ENCODE results near the gene CTR9. TPM values are rescaled to one million over a fixed set of nuclear protein-coding genes. Genes with fewer than 3 reads are reported as not detected.

Gene CTR9
- total and polyA plus RNA-seq, 2 experiments from 2014 or later, result 29.0 to 32.7 TPM

DNA sequence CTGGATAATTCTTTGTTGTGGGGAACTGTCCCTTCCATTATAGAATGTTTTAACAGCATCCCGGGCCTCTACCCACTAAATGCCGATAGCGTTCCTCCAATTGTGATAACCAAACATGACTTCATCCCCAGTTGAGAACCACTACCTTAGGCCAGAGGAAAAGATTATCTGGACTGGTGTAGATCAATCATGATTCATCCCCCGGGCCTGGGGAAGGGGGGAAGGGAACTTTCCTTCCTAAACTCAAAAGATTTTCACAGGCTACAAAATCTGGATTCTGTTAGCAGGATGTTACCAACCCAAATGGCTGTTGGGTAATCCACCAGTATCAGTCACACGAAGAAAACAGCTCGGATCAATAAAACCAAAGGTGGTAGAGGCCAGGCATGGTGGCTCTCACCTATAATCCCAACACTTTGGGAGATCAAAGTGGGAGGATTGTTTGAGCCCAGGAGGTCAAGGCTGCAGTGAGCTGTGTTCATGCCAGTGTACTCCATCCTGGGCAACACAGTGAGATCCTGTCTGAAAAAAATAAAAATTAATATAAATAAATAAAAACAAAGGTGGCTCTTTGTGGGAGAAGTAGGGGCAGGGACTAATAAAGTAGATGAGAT, 10.1 kb downstream of the CTR9 start (continued):
- TF ChIP-seq, protein P1, sequence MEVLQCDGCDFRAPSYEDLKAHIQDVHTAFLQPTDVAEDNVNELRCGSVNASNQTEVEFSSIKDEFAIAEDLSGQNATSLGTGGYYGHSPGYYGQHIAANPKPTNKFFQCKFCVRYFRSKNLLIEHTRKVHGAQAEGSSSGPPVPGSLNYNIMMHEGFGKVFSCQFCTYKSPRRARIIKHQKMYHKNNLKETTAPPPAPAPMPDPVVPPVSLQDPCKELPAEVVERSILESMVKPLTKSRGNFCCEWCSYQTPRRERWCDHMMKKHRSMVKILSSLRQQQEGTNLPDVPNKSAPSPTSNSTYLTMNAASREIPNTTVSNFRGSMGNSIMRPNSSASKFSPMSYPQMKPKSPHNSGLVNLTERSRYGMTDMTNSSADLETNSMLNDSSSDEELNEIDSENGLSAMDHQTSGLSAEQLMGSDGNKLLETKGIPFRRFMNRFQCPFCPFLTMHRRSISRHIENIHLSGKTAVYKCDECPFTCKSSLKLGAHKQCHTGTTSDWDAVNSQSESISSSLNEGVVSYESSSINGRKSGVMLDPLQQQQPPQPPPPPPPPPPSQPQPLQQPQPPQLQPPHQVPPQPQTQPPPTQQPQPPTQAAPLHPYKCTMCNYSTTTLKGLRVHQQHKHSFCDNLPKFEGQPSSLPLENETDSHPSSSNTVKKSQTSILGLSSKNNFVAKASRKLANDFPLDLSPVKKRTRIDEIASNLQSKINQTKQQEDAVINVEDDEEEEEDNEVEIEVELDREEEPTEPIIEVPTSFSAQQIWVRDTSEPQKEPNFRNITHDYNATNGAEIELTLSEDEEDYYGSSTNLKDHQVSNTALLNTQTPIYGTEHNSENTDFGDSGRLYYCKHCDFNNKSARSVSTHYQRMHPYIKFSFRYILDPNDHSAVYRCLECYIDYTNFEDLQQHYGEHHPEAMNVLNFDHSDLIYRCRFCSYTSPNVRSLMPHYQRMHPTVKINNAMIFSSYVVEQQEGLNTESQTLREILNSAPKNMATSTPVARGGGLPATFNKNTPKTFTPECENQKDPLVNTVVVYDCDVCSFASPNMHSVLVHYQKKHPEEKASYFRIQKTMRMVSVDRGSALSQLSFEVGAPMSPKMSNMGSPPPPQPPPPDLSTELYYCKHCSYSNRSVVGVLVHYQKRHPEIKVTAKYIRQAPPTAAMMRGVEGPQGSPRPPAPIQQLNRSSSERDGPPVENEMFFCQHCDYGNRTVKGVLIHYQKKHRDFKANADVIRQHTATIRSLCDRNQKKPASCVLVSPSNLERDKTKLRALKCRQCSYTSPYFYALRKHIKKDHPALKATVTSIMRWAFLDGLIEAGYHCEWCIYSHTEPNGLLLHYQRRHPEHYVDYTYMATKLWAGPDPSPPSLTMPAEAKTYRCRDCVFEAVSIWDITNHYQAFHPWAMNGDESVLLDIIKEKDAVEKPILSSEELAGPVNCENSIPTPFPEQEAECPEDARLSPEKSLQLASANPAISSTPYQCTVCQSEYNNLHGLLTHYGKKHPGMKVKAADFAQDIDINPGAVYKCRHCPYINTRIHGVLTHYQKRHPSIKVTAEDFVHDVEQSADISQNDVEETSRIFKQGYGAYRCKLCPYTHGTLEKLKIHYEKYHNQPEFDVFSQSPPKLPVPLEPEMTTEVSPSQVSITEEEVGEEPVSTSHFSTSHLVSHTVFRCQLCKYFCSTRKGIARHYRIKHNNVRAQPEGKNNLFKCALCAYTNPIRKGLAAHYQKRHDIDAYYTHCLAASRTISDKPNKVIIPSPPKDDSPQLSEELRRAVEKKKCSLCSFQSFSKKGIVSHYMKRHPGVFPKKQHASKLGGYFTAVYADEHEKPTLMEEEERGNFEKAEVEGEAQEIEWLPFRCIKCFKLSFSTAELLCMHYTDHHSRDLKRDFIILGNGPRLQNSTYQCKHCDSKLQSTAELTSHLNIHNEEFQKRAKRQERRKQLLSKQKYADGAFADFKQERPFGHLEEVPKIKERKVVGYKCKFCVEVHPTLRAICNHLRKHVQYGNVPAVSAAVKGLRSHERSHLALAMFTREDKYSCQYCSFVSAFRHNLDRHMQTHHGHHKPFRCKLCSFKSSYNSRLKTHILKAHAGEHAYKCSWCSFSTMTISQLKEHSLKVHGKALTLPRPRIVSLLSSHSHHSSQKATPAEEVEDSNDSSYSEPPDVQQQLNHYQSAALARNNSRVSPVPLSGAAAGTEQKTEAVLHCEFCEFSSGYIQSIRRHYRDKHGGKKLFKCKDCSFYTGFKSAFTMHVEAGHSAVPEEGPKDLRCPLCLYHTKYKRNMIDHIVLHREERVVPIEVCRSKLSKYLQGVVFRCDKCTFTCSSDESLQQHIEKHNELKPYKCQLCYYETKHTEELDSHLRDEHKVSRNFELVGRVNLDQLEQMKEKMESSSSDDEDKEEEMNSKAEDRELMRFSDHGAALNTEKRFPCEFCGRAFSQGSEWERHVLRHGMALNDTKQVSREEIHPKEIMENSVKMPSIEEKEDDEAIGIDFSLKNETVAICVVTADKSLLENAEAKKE (CRISPR knock-in tag; IDR thresholded peaks at IDR 0.05), result no peak

DNA sequence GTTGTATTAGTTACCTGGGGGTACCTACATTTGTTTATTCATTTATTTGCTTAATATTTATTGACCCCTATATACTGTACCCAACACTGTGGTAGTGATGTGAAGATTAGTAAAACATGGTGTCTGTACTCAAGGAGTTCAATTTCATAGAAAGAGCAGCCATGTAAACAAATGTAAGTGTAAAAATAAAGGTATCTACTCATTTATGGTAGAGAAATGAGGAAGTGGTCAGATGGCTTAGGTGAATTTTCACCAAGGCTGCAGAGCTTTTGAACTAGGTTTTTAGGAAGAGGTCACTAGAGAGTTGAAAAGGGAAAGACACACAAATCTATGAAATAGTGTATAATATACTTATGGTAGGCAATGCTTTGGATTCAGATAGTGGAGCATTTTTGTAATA, 11.1 kb downstream of the CTR9 start:
- H3K4me3 ChIP-seq, result no peak overlapping the region
- H2AFZ ChIP-seq, result no peak overlapping the region
- peaks cover 14% of the 10 kb centered on the region for H3K4me1 Mint-ChIP-seq
- peaks cover 10% of the 10 kb centered on the region; the same call in 1 of the 2 replicates for H3K36me3 ChIP-seq (ENCODE audit: insufficient read depth)
- H3K9me2 ChIP-seq (ENCODE audit: insufficient read depth), result no peaks in the 10 kb centered on the region
- ATAC-seq (no peak), DNase-seq (ENCODE audit: low spot score) (no peak)
- H3F3A ChIP-seq (replicated peaks; ENCODE audit: low read depth), result no peaks in the 10 kb centered on the region
- H3K27ac Mint-ChIP-seq, result no peak overlapping the region
- H3K79me2 ChIP-seq (replicated peaks; ENCODE audit: insufficient read depth), result no peaks in the 10 kb centered on the region
- no peak overlapping the region for H3K27ac ChIP-seq (ENCODE audit: low read depth)
- no peaks in the 10 kb centered on the region for H3K9me3 Mint-ChIP-seq
- H3K4me3 Mint-ChIP-seq, result no peak overlapping the region
- H3K27me3 Mint-ChIP-seq (ENCODE audit: insufficient read depth, low read depth, poor library complexity), result no peaks in the 10 kb centered on the region
- H3K36me3 Mint-ChIP-seq (ENCODE audit: low read depth), result peaks cover 25% of the 10 kb centered on the region
- no peaks in the 10 kb centered on the region for H3K27me3 ChIP-seq (ENCODE audit: insufficient read depth)
- H3K4me1 ChIP-seq (ENCODE audit: insufficient read depth), result peaks cover 16% of the 10 kb centered on the region
- no peaks in the 10 kb centered on the region for H4K20me1 ChIP-seq (replicated peaks; ENCODE audit: insufficient read depth)
- H3K4me2 ChIP-seq, result no peak overlapping the region
- TF ChIP-seq POLR2AphosphoS5 (IDR thresholded peaks at IDR 0.05; ENCODE audit: low read depth) (no peak), JUNB (IDR thresholded peaks at IDR 0.05; ENCODE audit: unreplicated experiment) (no peak), STAT1 (IDR thresholded peaks at IDR 0.05; ENCODE audit: unreplicated experiment) (no peak), ZNF114 (CRISPR knock-in tag; IDR thresholded peaks at IDR 0.05) (no peak)
- TF ChIP-seq, protein P2, sequence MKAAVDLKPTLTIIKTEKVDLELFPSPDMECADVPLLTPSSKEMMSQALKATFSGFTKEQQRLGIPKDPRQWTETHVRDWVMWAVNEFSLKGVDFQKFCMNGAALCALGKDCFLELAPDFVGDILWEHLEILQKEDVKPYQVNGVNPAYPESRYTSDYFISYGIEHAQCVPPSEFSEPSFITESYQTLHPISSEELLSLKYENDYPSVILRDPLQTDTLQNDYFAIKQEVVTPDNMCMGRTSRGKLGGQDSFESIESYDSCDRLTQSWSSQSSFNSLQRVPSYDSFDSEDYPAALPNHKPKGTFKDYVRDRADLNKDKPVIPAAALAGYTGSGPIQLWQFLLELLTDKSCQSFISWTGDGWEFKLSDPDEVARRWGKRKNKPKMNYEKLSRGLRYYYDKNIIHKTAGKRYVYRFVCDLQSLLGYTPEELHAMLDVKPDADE (IDR thresholded peaks at IDR 0.05), result no peak
- TF ChIP-seq, protein P1 (CRISPR knock-in tag; IDR thresholded peaks at IDR 0.05), result no peak

Data from GM23338 (cell line).